OCI-LY1 (cell line): ENCODE data around the gene AFM.

Source experiments
- H2AFZ ChIP-seq: fragments of 200-600 bp; sonication (generic), shearing (Covaris generic); 2 replicates; pipeline ENCODE4 v1.6.0; 2014; ENCODE audit warnings: antibody characterized with exemption, mild to moderate bottlenecking, low read length
- H3F3A ChIP-seq: fragments of 200-600 bp; sonication (generic), shearing (Covaris generic); 2 replicates; pipeline ENCODE4 v1.6.0; 2014; ENCODE audit warnings: mild to moderate bottlenecking, antibody characterized with exemption, low read length, moderate library complexity; ENCODE audit not compliant: insufficient read depth
- H3K27ac ChIP-seq: fragments of 200-600 bp; sonication (generic); 2 replicates; pipeline ENCODE4 v1.5.1; 2014; ENCODE audit warnings: low read length, mixed run types, mild to moderate bottlenecking, low read depth; ENCODE audit not compliant: poor library complexity, severe bottlenecking
- H3K27me3 ChIP-seq: fragments of 200-600 bp; sonication (generic); 2 replicates; pipeline ENCODE4 v1.6.0; 2014; ENCODE audit warnings: antibody characterized with exemption, mild to moderate bottlenecking, low read length, moderate library complexity; ENCODE audit not compliant: insufficient read depth
- H3K36me3 ChIP-seq: fragments of 200-600 bp; sonication (generic); 2 replicates; pipeline ENCODE4 v1.6.1; 2014; ENCODE audit warnings: mild to moderate bottlenecking, antibody characterized with exemption, low read length, moderate library complexity, mixed read lengths; ENCODE audit not compliant: insufficient read depth
- H3K4me1 ChIP-seq: fragments of 200-600 bp; sonication (generic); 2 replicates; pipeline ENCODE4 v1.5.1; 2014; ENCODE audit warnings: mild to moderate bottlenecking, low read length, moderate library complexity; ENCODE audit not compliant: insufficient read depth, severe bottlenecking
- H3K4me2 ChIP-seq: fragments of 200-600 bp; sonication (generic), shearing (Covaris generic); 2 replicates; pipeline ENCODE4 v1.6.1; 2014; ENCODE audit warnings: low read length
- H3K4me3 ChIP-seq: fragments of 200-600 bp; sonication (generic); 2 replicates; pipeline ENCODE4 v1.5.1; 2014; ENCODE audit warnings: low read length, low read depth, mild to moderate bottlenecking, mixed read lengths; ENCODE audit not compliant: poor library complexity, severe bottlenecking
- H3K79me2 ChIP-seq: fragments of 200-600 bp; shearing (Covaris generic); 2 replicates; pipeline ENCODE4 v1.6.1; 2016; ENCODE audit warnings: mixed run types, low read length, mixed read lengths; ENCODE audit not compliant: insufficient read depth
- H3K9ac ChIP-seq: fragments of 200-600 bp; sonication (generic), shearing (Covaris generic); 2 replicates; pipeline ENCODE4 v1.6.1; 2014; ENCODE audit warnings: mild to moderate bottlenecking, low read length, mixed read lengths
- H3K9me2 ChIP-seq: fragments of 200-600 bp; sonication (generic), shearing (Covaris generic); 2 replicates; pipeline ENCODE4 v1.6.1; 2014; ENCODE audit warnings: low read depth, mild to moderate bottlenecking, low read length, mixed read lengths
- H3K9me3 ChIP-seq: fragments of 200-600 bp; shearing (Covaris generic); 2 replicates; pipeline ENCODE4 v1.6.1; 2014; ENCODE audit warnings: low read length, mixed read lengths
- H4K20me1 ChIP-seq: fragments of 200-600 bp; sonication (generic), shearing (Covaris generic); 2 replicates; pipeline ENCODE4 v1.6.0; 2016; ENCODE audit warnings: mild to moderate bottlenecking, low read length; ENCODE audit not compliant: insufficient read depth
- EZH2 ChIP-seq: fragments of 200-600 bp; sonication (generic), shearing (Covaris generic); IDR thresholded peaks from 2 replicates; pipeline ENCODE4 v1.8.0; 2017; ENCODE audit warnings: borderline replicate concordance, mixed run types, mild to moderate bottlenecking, antibody characterized with exemption, low read length, moderate library complexity, mixed read lengths
- TF ChIP-seq, protein P1 (sequence below): fragments of 200-600 bp; sonication (generic), shearing (Covaris generic); IDR thresholded peaks from 2 replicates; pipeline ENCODE4 v1.5.1; 2017; ENCODE audit warnings: mild to moderate bottlenecking, antibody characterized with exemption, low read length, moderate library complexity, mixed read lengths

The AFM gene

DNA sequence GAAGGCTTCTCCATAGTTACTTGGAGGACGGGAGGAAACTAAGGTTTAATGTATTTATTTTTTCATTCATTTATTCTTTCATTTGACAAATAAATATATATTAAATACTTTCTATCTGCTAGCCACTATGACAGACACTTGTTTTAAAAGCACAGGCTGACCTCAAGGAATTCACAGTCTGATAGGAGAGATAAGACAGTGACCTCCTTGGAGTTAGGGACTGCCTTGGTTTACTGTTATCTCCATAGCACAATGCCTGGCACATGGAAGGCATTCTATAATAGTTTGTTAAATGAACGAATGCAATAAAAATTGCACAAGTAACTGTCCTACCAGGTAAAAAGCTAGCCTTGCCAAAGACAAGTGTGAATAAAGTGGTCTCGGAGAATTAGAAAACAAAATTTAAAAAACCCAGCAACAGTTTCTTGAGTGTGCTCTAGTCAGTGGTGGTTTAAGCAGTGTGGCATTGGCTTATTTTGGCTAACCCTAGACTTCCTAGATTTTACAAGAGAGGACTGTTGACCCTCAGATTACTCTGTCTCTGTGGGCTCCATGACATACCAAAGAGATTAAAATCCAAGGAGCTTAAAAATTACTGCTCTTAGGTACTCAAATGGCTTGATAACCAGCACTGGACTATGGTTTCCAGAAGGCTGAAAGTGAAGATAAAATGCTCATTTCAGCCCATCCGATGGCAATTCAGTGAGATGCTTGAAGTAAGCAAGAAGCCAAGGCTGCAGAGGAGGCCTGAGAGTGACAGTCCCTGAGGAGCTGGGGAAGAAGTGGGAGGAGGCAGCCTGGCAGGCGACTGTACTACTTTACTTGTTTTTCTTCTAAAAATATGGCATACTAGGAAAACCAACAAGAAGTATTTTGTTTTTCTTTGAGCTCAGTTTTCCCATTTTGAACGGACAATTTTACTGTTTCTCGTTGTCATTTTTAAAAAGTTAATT lies 35.9 kb upstream of the AFM start:
- Histone ChIP-seq H3K79me2 (no peaks in the 10 kb centered on the region), H3F3A (no peaks in the 10 kb centered on the region), H3K4me2 (no peak overlapping the region), H2AFZ (no peak overlapping the region), H3K9me3 (no peaks in the 10 kb centered on the region), H3K36me3 (no peaks in the 10 kb centered on the region), H3K9me2 (no peaks in the 10 kb centered on the region), H3K27ac (no peak overlapping the region), H3K4me3 (no peak overlapping the region), H3K27me3 (no peaks in the 10 kb centered on the region), H3K9ac (no peak overlapping the region), H3K4me1 (no peaks in the 10 kb centered on the region), H4K20me1 (no peaks in the 10 kb centered on the region)
- no peak for TF ChIP-seq EZH2
- TF ChIP-seq, protein P1, sequence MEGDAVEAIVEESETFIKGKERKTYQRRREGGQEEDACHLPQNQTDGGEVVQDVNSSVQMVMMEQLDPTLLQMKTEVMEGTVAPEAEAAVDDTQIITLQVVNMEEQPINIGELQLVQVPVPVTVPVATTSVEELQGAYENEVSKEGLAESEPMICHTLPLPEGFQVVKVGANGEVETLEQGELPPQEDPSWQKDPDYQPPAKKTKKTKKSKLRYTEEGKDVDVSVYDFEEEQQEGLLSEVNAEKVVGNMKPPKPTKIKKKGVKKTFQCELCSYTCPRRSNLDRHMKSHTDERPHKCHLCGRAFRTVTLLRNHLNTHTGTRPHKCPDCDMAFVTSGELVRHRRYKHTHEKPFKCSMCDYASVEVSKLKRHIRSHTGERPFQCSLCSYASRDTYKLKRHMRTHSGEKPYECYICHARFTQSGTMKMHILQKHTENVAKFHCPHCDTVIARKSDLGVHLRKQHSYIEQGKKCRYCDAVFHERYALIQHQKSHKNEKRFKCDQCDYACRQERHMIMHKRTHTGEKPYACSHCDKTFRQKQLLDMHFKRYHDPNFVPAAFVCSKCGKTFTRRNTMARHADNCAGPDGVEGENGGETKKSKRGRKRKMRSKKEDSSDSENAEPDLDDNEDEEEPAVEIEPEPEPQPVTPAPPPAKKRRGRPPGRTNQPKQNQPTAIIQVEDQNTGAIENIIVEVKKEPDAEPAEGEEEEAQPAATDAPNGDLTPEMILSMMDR = no peak

DNA sequence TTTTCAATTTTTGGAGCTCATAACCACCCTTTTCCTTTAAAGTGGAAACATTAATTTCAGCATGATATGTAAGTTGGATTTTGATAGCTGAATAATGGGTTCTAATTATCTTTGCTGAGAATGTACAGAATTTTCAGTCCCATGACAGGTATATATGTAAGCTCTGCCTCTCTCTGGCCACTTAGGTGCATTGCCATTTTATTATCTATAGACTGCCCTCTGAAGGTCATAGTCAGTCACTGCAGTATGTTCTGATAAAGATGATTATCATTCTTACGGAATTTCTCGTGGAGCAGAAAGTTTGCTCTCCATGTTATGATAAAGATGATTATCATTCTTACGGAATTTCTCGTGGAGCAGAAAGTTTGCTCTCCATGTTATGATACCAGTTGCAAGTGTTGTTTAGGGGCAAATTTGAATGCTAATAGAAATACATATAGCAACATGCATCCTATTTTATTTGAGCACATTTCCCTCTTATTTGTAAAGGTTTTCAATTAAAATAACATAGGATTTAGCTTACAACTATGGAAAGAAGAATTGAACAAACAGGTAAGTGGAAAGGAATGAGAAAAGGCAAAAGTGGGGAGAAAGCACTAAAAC lies 35.1 kb upstream of the AFM start:
- H3K27ac ChIP-seq = no peak overlapping the region
- no peaks in the 10 kb centered on the region for H4K20me1 ChIP-seq
- no peak overlapping the region for H2AFZ ChIP-seq
- no peaks in the 10 kb centered on the region for H3K4me1 ChIP-seq
- H3K4me2 ChIP-seq = no peak overlapping the region
- no peaks in the 10 kb centered on the region for H3K36me3 ChIP-seq
- H3K9me3 ChIP-seq = no peaks in the 10 kb centered on the region
- H3K27me3 ChIP-seq = no peaks in the 10 kb centered on the region
- H3F3A ChIP-seq = no peaks in the 10 kb centered on the region
- TF ChIP-seq EZH2 = no peak
- TF ChIP-seq, protein P1 = peak; percentile 96
- no peak overlapping the region for H3K4me3 ChIP-seq
- H3K9me2 ChIP-seq = no peaks in the 10 kb centered on the region
- no peaks in the 10 kb centered on the region for H3K79me2 ChIP-seq
- H3K9ac ChIP-seq = no peak overlapping the region

DNA sequence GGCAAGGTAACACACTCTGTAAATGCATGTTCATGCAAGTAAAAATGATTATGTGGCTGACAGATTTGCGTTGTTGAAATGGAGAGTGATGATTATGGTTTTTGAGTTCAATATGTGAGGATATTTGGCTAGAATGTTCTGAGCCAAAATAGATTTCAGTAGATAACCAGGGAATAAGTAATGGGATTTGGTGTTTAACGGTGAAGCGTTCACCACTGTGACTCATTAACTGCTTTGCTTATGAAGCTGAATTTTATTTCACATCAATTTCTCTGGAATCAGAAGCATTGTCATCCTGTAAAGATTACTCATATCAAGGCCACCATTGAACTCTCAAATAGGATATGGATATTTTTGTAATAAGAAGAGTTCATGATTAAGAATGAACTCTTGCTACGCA lies 33.9 kb upstream of the AFM start:
- Histone ChIP-seq H3K4me2 (no peak overlapping the region), H3K9me3 (no peaks in the 10 kb centered on the region), H3F3A (no peaks in the 10 kb centered on the region), H3K9me2 (no peaks in the 10 kb centered on the region), H3K27ac (no peak overlapping the region), H2AFZ (no peak overlapping the region), H3K9ac (no peak overlapping the region), H3K36me3 (no peaks in the 10 kb centered on the region), H3K4me1 (no peaks in the 10 kb centered on the region), H3K79me2 (no peaks in the 10 kb centered on the region), H3K4me3 (no peak overlapping the region), H4K20me1 (no peaks in the 10 kb centered on the region), H3K27me3 (no peaks in the 10 kb centered on the region)
- TF ChIP-seq, protein P1 = no peak
- TF ChIP-seq EZH2 = no peak
